Osteoblast (primary cell): Measurements from ENCODE around the gene KYNU. TPM values are rescaled to one million over a fixed set of nuclear protein-coding genes. Genes with fewer than 3 reads are reported as not detected.

Experiments used
- DNase-seq: peaks from one replicate; pipeline ENCODE4 v3.0.0; 2011; ENCODE audit warnings: low spot score, mixed read lengths; ENCODE audit not compliant: insufficient read length; ENCODE audit errors: missing footprints
- H2AFZ ChIP-seq: 2 replicates; pipeline ENCODE4 v1.6.0; 2011; ENCODE audit warnings: mild to moderate bottlenecking, low read length
- H3K27ac ChIP-seq: 2 replicates; pipeline ENCODE4 v1.5.1; 2011; ENCODE audit warnings: mild to moderate bottlenecking, low read depth, low read length, moderate library complexity
- H3K27me3 ChIP-seq: 2 replicates; pipeline ENCODE4 v1.6.0; 2012; ENCODE audit warnings: mild to moderate bottlenecking, control low read depth, inconsistent platforms, low read length, moderate library complexity; ENCODE audit not compliant: insufficient read depth
- H3K36me3 ChIP-seq: 2 replicates; pipeline ENCODE4 v1.5.1; 2011; ENCODE audit warnings: mild to moderate bottlenecking, low read length, control low read depth, moderate library complexity; ENCODE audit not compliant: insufficient read depth
- H3K4me1 ChIP-seq: 2 replicates; pipeline ENCODE4 v1.5.1; 2011; ENCODE audit warnings: mild to moderate bottlenecking, low read length, control low read depth, moderate library complexity; ENCODE audit not compliant: insufficient read depth
- H3K4me2 ChIP-seq: 2 replicates; pipeline ENCODE4 v1.6.0; 2011; ENCODE audit warnings: mild to moderate bottlenecking, low read length; ENCODE audit not compliant: insufficient read depth
- H3K4me3 ChIP-seq: fragments of 200-600 bp; sonication (generic); 3 replicates; pipeline ENCODE4 v1.5.1; 2012; ENCODE audit warnings: mild to moderate bottlenecking, low read length, inconsistent platforms; ENCODE audit not compliant: insufficient read depth
- H3K79me2 ChIP-seq: 2 replicates; pipeline ENCODE4 v1.6.0; 2012; ENCODE audit warnings: mild to moderate bottlenecking, low read length, control low read depth, inconsistent platforms; ENCODE audit not compliant: insufficient read depth
- H3K9me3 ChIP-seq: 2 replicates; pipeline ENCODE4 v1.5.1; 2011; ENCODE audit warnings: low read depth, low read length, control low read depth
- H4K20me1 ChIP-seq: 2 replicates; pipeline ENCODE4 v1.6.0; 2012; ENCODE audit warnings: mild to moderate bottlenecking, low read length, control low read depth; ENCODE audit not compliant: insufficient read depth
- CTCF ChIP-seq: IDR thresholded peaks from 2 replicates; pipeline ENCODE4 v1.5.1; 2011; ENCODE audit warnings: mild to moderate bottlenecking, low read depth, low read length, moderate library complexity; ENCODE audit errors: extremely low read depth
- total RNA-seq: library from RNA; depleted of rRNA; stranded (reverse); fragments of >200 nt; gene quantifications from 2 replicates; pipeline ENCODE4 v1.2.3, GENCODE V29; 2012

The KYNU gene
- 5.9 and 10.9 TPM in 2 replicates for total RNA-seq

GRCh38 chr2:142877216-142877838 is at the start of gene KYNU:
Gene KYNU, plus strand, starts transcription at chr2:142877664. Its CDS starts 7,704 bp downstream, at chr2:142885368.
- peak within 1 kb of the TSS; percentile 21 for H3K4me2 ChIP-seq
- H3K27ac ChIP-seq = no peak within 1 kb of the TSS
- no peaks in the 10 kb centered on the region for H4K20me1 ChIP-seq
- H3K27me3 ChIP-seq = no peaks in the 10 kb centered on the region
- TF ChIP-seq CTCF = peak; percentile 12
- DNase-seq = peak; percentile 46
- H3K9me3 ChIP-seq = no peaks in the 10 kb centered on the region
- H3K4me3 ChIP-seq = no peak within 1 kb of the TSS
- peak within 1 kb of the TSS; percentile 53 for H2AFZ ChIP-seq
- peaks cover 38% of the 10 kb centered on the region for H3K4me1 ChIP-seq
- no peaks in the 10 kb centered on the region for H3K79me2 ChIP-seq
- no peaks in the 10 kb centered on the region for H3K36me3 ChIP-seq

DNA sequence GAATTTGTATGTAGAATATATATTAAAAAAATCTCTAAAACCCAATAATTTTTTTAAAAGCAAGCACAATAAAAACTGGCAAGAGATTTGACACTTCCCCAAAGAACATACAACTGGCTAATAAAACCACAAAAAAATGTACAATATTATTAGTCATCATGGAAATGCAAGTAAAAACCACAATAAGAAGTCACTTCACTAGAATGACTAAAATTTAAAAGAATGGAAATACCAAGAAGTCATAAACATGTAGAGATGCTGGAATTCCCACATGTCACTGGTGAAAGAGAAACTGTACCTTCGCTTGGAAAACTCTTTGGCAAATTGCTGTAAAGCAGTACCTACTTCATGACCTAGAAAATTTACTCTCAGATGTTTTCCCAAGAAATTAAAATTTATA is 43.4 kb upstream of the KYNU start:
- Histone ChIP-seq H3K79me2 (no peaks in the 10 kb centered on the region), H3K4me2 (peak overlapping the region; percentile 46), H2AFZ (no peak overlapping the region), H3K4me3 (no peak overlapping the region), H3K27me3 (no peaks in the 10 kb centered on the region), H3K27ac (no peak overlapping the region), H3K4me1 (no peaks in the 10 kb centered on the region), H3K9me3 (no peaks in the 10 kb centered on the region), H4K20me1 (no peaks in the 10 kb centered on the region), H3K36me3 (no peaks in the 10 kb centered on the region)
- TF ChIP-seq CTCF = no peak
- no peak for DNase-seq

- no peak overlapping the region for H3K27ac ChIP-seq
- no peaks in the 10 kb centered on the region for H3K36me3 ChIP-seq
- H3K4me1 ChIP-seq = no peaks in the 10 kb centered on the region
- no peaks in the 10 kb centered on the region for H3K79me2 ChIP-seq
- H3K4me3 ChIP-seq = no peak overlapping the region
- TF ChIP-seq CTCF = no peak
- H2AFZ ChIP-seq = no peak overlapping the region
- no peaks in the 10 kb centered on the region for H3K9me3 ChIP-seq
- no peaks in the 10 kb centered on the region for H3K27me3 ChIP-seq
- no peak for DNase-seq
- no peak overlapping the region for H3K4me2 ChIP-seq
- H4K20me1 ChIP-seq = no peaks in the 10 kb centered on the region
Measured at GRCh38 chr2:142840436-142840835, 37.0 kb upstream of the KYNU start.

- Histone ChIP-seq H3K36me3 (no peaks in the 10 kb centered on the region), H3K9me3 (no peaks in the 10 kb centered on the region), H3K79me2 (no peaks in the 10 kb centered on the region), H4K20me1 (no peaks in the 10 kb centered on the region), H2AFZ (no peak overlapping the region), H3K27ac (no peak overlapping the region), H3K4me1 (no peaks in the 10 kb centered on the region), H3K27me3 (no peaks in the 10 kb centered on the region), H3K4me3 (no peak overlapping the region), H3K4me2 (no peak overlapping the region)
- TF ChIP-seq CTCF = no peak
- DNase-seq = no peak
Measured at GRCh38 chr2:142841788-142842187, 35.7 kb upstream of the KYNU start.
